GM18868 (cell line): ENCODE data around the gene SH2D1A.
"Not testable (repeated sequence)": the region's sequence is repeated elsewhere in the genome, so short reads cannot be mapped to it uniquely, and the experiment has no call there.

Experiments used
- ATAC-seq: cut with Tn5 transposase; IDR thresholded peaks from one replicate; pipeline ENCODE4 v1.9.1; 2021; ENCODE audit warnings: mild to moderate bottlenecking, moderate library complexity; ENCODE audit not compliant: unreplicated experiment

SH2D1A gene

GRCh38 chrX:124348885-124349453 is 2.6 kb downstream of the SH2D1A start:
- ATAC-seq, result no peak

- ATAC-seq, result no peak
Observed at GRCh38 chrX:124354648-124355047, 8.3 kb downstream of the SH2D1A start.

GRCh38 chrX:124358800-124359383 is 12.5 kb downstream of the SH2D1A start:
- ATAC-seq, result no peak

GRCh38 chrX:124362072-124362471 is 15.7 kb downstream of the SH2D1A start:
- ATAC-seq, result no peak

GRCh38 chrX:124362761-124363160 is 16.4 kb downstream of the SH2D1A start:
- ATAC-seq, result no peak

GRCh38 chrX:124369722-124370121 is 23.4 kb downstream of the SH2D1A start:
- no peak for ATAC-seq

GRCh38 chrX:124373348-124373747 is 27.0 kb downstream of the SH2D1A start:
- no peak for ATAC-seq

- no peak for ATAC-seq
Observed at GRCh38 chrX:124378643-124379042, 32.3 kb downstream of the SH2D1A start.

GRCh38 chrX:124383354-124383753 is 37.0 kb downstream of the SH2D1A start:
- no peak for ATAC-seq

GRCh38 chrX:124386401-124386800 is 40.0 kb downstream of the SH2D1A start:
- no peak for ATAC-seq

GRCh38 chrX:124388562-124388961 is 42.2 kb downstream of the SH2D1A start:
- ATAC-seq, result peak; percentile 71

- no peak for ATAC-seq
Observed at GRCh38 chrX:124392794-124393193, 46.4 kb downstream of the SH2D1A start.

- no peak for ATAC-seq
Observed at GRCh38 chrX:124393238-124393637, 46.9 kb downstream of the SH2D1A start.

- ATAC-seq, result no peak
Observed at GRCh38 chrX:124393659-124394058, 47.3 kb downstream of the SH2D1A start.

GRCh38 chrX:124395145-124395880 is 49.0 kb downstream of the SH2D1A start:
- ATAC-seq, result peak; percentile 61

GRCh38 chrX:124401696-124402095 is 55.3 kb downstream of the SH2D1A start:
- ATAC-seq, result no peak

- ATAC-seq, result no peak
Observed at GRCh38 chrX:124405868-124406267, 59.5 kb downstream of the SH2D1A start.

GRCh38 chrX:124406294-124407014 is 60.1 kb downstream of the SH2D1A start:
- peak; percentile 86 for ATAC-seq

- no peak for ATAC-seq
Observed at GRCh38 chrX:124407226-124407625, 60.9 kb downstream of the SH2D1A start.

- not testable (repeated sequence) for ATAC-seq
Observed at GRCh38 chrX:124408380-124408779, 62.0 kb downstream of the SH2D1A start.

- no peak for ATAC-seq
Observed at GRCh38 chrX:124413244-124413643, 66.9 kb downstream of the SH2D1A start.

GRCh38 chrX:124414281-124414680 is 67.9 kb downstream of the SH2D1A start:
- no peak for ATAC-seq
